ENCODE measurements around the gene KIAA1328.
"Not testable (repeated sequence)": the region's sequence is repeated elsewhere in the genome, so short reads cannot be mapped to it uniquely, and the experiment has no call there.

Gene KIAA1328

GRCh38 chr18:36825526-36825925 is 3.4 kb upstream of the KIAA1328 start:
- no peak for DNase-seq

GRCh38 chr18:36826556-36826955 is 2.4 kb upstream of the KIAA1328 start:
- no peak for DNase-seq

GRCh38 chr18:36828157-36828629 is 734 bp upstream of the KIAA1328 start:
- DNase-seq, result no peak

- no peak for DNase-seq
Measured at GRCh38 chr18:36829362-36830157, 633 bp downstream of the KIAA1328 start.

GRCh38 chr18:36830158-36830495 is 1.2 kb downstream of the KIAA1328 start:
- DNase-seq, result no peak

GRCh38 chr18:36831139-36831538 is 2.2 kb downstream of the KIAA1328 start:
- DNase-seq, result no peak

- DNase-seq, result no peak
Measured at GRCh38 chr18:36833120-36833519, 4.2 kb downstream of the KIAA1328 start.

GRCh38 chr18:36835927-36836326 is 7.0 kb downstream of the KIAA1328 start:
- no peak for DNase-seq

GRCh38 chr18:36839835-36840234 is 10.9 kb downstream of the KIAA1328 start:
- DNase-seq, result no peak

GRCh38 chr18:36843199-36843598 is 14.3 kb downstream of the KIAA1328 start:
- no peak for DNase-seq

GRCh38 chr18:36843784-36844183 is 14.9 kb downstream of the KIAA1328 start:
- DNase-seq, result no peak

GRCh38 chr18:36848609-36849008 is 19.7 kb downstream of the KIAA1328 start:
- DNase-seq, result no peak

- DNase-seq, result no peak
Measured at GRCh38 chr18:36849288-36850006, 20.5 kb downstream of the KIAA1328 start.

GRCh38 chr18:36850527-36851201 is 21.7 kb downstream of the KIAA1328 start:
- no peak for DNase-seq

- no peak for DNase-seq
Measured at GRCh38 chr18:36851202-36851590, 22.3 kb downstream of the KIAA1328 start.

- DNase-seq, result no peak
Measured at GRCh38 chr18:36856815-36857214, 27.9 kb downstream of the KIAA1328 start.

GRCh38 chr18:36862182-36862581 is 33.3 kb downstream of the KIAA1328 start:
- no peak for DNase-seq

GRCh38 chr18:36867056-36867455 is 38.1 kb downstream of the KIAA1328 start:
- no peak for DNase-seq

- no peak for DNase-seq
Measured at GRCh38 chr18:36871801-36872200, 42.9 kb downstream of the KIAA1328 start.

- DNase-seq, result no peak
Measured at GRCh38 chr18:36872329-36872728, 43.4 kb downstream of the KIAA1328 start.

GRCh38 chr18:36873826-36874225 is 44.9 kb downstream of the KIAA1328 start:
- not testable (repeated sequence) for DNase-seq

GRCh38 chr18:36879796-36880195 is 50.9 kb downstream of the KIAA1328 start:
- DNase-seq, result not testable (repeated sequence)

- DNase-seq, result no peak
Measured at GRCh38 chr18:36885981-36886380, 57.1 kb downstream of the KIAA1328 start.

Measured in right kidney (tissue), 1 donor.